Naive thymus-derived CD4-positive, alpha-beta T cell (primary cell): Measurements from ENCODE around the gene MYL10. TPM values are rescaled to one million over a fixed set of nuclear protein-coding genes. Genes with fewer than 3 reads are reported as not detected.

Experiments used
- ATAC-seq: fragments of 150-1000 bp; cut with Tn5 transposase; 2 replicates; pipeline ENCODE4 v1.10.0; 2021; ENCODE audit warnings: mild to moderate bottlenecking, moderate library complexity
- CTCF ChIA-PET: fragments of 350-600 bp; sonication (Branson Sonifier 250); formaldehyde crosslinking; loops from one replicate; lab custom pipeline; 2021; ENCODE audit warnings: antibody characterized with exemption; lab: Charles Lee
- POLR2A ChIA-PET: fragments of 350-600 bp; sonication (Branson Sonifier 250); formaldehyde crosslinking; loops from one replicate; lab custom pipeline; 2021; ENCODE audit warnings: antibody characterized with exemption, inconsistent platforms; lab: Charles Lee
- DNase-seq, 9 donors: peaks; one replicate each; pipeline versions ENCODE4 v3.0.0 to v3.0.0-alpha.2; 2020 to 2022; ENCODE audit warnings: mixed read lengths in 1 of 9
- H3K27ac ChIP-seq: one replicate; pipeline ENCODE4 v1.7.0; 2013; ENCODE audit warnings: mild to moderate bottlenecking, low read depth, low read length, moderate library complexity
- H3K27me3 ChIP-seq, 2 donors: one replicate each; pipeline ENCODE4 v1.7.0; 2013; ENCODE audit warnings: low read length in 2 of 2, mild to moderate bottlenecking in 2 of 2, moderate library complexity in 2 of 2; ENCODE audit not compliant: control insufficient read depth in 2 of 2, insufficient read depth in 2 of 2
- H3K36me3 ChIP-seq, 3 experiments: 1 replicate in 2 of 3; 2 replicates in 1 of 3; pipeline ENCODE4 v1.7.0; 2013; ENCODE audit warnings: low read length in 3 of 3, mild to moderate bottlenecking in 3 of 3, moderate library complexity in 1 of 3; ENCODE audit not compliant: insufficient read depth in 3 of 3, control insufficient read depth in 2 of 3
- H3K4me1 ChIP-seq, 2 donors: one replicate each; pipeline ENCODE4 v1.7.0; 2013; ENCODE audit warnings: low read length in 2 of 2, mild to moderate bottlenecking in 2 of 2, moderate library complexity in 1 of 2; ENCODE audit not compliant: control insufficient read depth in 2 of 2, insufficient read depth in 2 of 2
- H3K4me3 ChIP-seq: 2 replicates; pipeline ENCODE4 v1.7.0; 2013; ENCODE audit warnings: mild to moderate bottlenecking, low read length
- H3K9me3 ChIP-seq, 3 experiments: 1 replicate in 2 of 3; 2 replicates in 1 of 3; pipeline ENCODE4 v1.7.0; 2013; ENCODE audit warnings: low read length in 3 of 3; ENCODE audit not compliant: control insufficient read depth in 2 of 3
- H3K27ac Mint-ChIP-seq, 9 donors: one replicate each; pipeline ENCODE4 v1.8.0; 2020 to 2022; ENCODE audit warnings: mixed read lengths in 9 of 9, mild to moderate bottlenecking in 8 of 9, moderate library complexity in 5 of 9, inconsistent platforms in 2 of 9
- H3K27me3 Mint-ChIP-seq, 5 donors: one replicate each; pipeline ENCODE4 v1.8.0; 2021 to 2022; ENCODE audit warnings: mixed read lengths in 5 of 5, mild to moderate bottlenecking in 1 of 5
- H3K36me3 Mint-ChIP-seq, 5 donors: one replicate each; pipeline ENCODE4 v1.8.0; 2020 to 2022; ENCODE audit warnings: mixed read lengths in 5 of 5, mild to moderate bottlenecking in 3 of 5, inconsistent platforms in 1 of 5
- H3K4me1 Mint-ChIP-seq, 7 donors: one replicate each; pipeline ENCODE4 v1.8.0; 2020 to 2022; ENCODE audit warnings: mixed read lengths in 7 of 7, mild to moderate bottlenecking in 3 of 7, inconsistent platforms in 1 of 7
- H3K4me3 Mint-ChIP-seq, 10 donors: one replicate each; pipeline ENCODE4 v1.8.0; 2020 to 2022; ENCODE audit warnings: mild to moderate bottlenecking in 10 of 10, mixed read lengths in 10 of 10, moderate library complexity in 6 of 10, inconsistent platforms in 2 of 10
- H3K9me3 Mint-ChIP-seq, 11 donors: one replicate each; pipeline ENCODE4 v1.8.0; 2020 to 2022; ENCODE audit warnings: mixed read lengths in 11 of 11, mild to moderate bottlenecking in 4 of 11, inconsistent platforms in 1 of 11, moderate library complexity in 1 of 11
- intact Hi-C, 2 donors: fragments of 100-400 bp; cut with micrococcal nuclease; formaldehyde crosslinking; loops; one replicate each; pipeline ENCODE4 v1.15.1; 2023
- polyA plus RNA-seq, 2 donors: library from polyadenylated mRNA; unstranded; fragments of 300-500 nt; fragmentation: Illumina TruSeq; gene quantifications; one replicate each; pipeline ENCODE4 v1.2.3, GENCODE V29; 2021
- total RNA-seq, 6 experiments: library from RNA in 5 of 6; stranded (reverse) in 5 of 6; gene quantifications; 1 replicate in 5 of 6; 2 replicates in 1 of 6; pipeline ENCODE4 v1.2.3 and lab custom pipeline; 2021 to 2026

The MYL10 gene
- total and polyA plus RNA-seq, 7 experiments from 2014 or later, result not detected

DNA sequence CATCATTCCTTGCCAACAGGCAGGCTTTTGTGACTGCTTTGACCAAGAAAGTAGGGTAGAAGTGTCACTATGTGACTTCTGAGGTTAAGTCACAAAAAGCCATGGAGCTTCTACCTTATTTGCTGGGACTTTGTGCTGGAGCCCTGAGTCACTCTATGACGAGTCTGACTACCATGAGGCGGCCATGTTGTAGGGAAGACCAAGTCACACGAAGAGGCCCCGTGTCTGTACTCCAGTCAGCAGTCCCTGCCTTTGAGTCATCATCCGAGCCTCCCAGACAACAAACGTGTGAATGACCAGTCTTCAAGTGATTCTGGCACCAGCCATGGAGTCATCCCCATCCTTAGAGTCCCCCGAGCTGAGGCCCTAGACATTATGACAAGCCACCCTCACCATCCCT is 3.5 kb upstream of the MYL10 start:
- H3K9me3 Mint-ChIP-seq, result peaks cover 0 to 17% (median 2%) of the 10 kb centered on the region in 11 donors
- CTCF ChIA-PET, result no interaction called here

DNA sequence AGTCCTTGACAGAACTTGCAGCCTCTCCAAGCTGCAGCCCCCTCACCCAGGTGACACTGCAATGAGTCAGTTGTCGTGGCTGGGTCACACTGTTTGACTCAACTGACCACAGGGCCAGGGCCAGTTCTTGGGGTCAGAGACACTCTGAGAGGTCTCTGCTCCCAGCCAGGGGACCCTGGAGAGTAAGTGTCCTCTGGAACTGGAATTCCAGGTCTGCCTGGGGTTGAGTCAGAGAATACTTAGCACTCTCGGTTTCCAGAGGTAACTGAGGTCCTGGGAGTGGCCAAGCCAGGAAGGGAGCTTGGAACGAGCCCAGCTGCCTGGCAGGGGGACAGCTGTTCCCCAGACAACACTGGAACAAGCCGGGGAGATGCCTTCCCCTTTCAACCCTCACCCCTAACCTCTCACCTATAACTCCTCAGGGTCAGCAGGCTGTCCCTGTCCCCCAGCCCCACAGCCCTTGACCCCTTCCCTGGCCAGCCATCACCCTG is 2.2 kb upstream of the MYL10 start:
- H3K4me1 Mint-ChIP-seq, result no peaks in the 10 kb centered on the region
- H3K4me3 Mint-ChIP-seq, result no peak overlapping the region
- no peak overlapping the region for H3K27ac Mint-ChIP-seq
- peaks cover 0 to 9% (median 0%) of the 10 kb centered on the region in 5 donors for H3K27me3 Mint-ChIP-seq
- no peaks in the 10 kb centered on the region for H3K36me3 ChIP-seq
- ChIA-PET POLR2A (no interaction called here), CTCF (no interaction called here)
- H3K9me3 ChIP-seq, result no peaks in the 10 kb centered on the region
- H3K36me3 Mint-ChIP-seq, result peaks cover 0 to 5% (median 0%) of the 10 kb centered on the region in 5 donors
- no peaks in the 10 kb centered on the region for H3K27me3 ChIP-seq
- H3K27ac ChIP-seq, result no peak overlapping the region
- DNase-seq (no peak), ATAC-seq (no peak)
- H3K4me3 ChIP-seq, result no peak overlapping the region
- H3K9me3 Mint-ChIP-seq, result peaks cover 0 to 17% (median 2%) of the 10 kb centered on the region in 11 donors
- no peaks in the 10 kb centered on the region for H3K4me1 ChIP-seq
- intact Hi-C loops, result no loop called here

More for the DNA sequence above, 3.5 kb upstream of the MYL10 start:
- H3K27ac Mint-ChIP-seq, result no peak overlapping the region
- intact Hi-C loops, result no loop called here
- ATAC-seq (no peak), DNase-seq (no peak)
- Histone ChIP-seq H3K9me3 (no peaks in the 10 kb centered on the region), H3K27me3 (no peaks in the 10 kb centered on the region), H3K27ac (no peak overlapping the region), H3K4me3 (no peak overlapping the region), H3K36me3 (no peaks in the 10 kb centered on the region), H3K4me1 (no peaks in the 10 kb centered on the region)
- H3K4me1 Mint-ChIP-seq, result no peaks in the 10 kb centered on the region
- POLR2A ChIA-PET, result no interaction called here
- H3K4me3 Mint-ChIP-seq, result no peak overlapping the region
- H3K36me3 Mint-ChIP-seq, result peaks cover 0 to 5% (median 0%) of the 10 kb centered on the region in 5 donors
- peaks cover 0 to 3% (median 0%) of the 10 kb centered on the region in 5 donors for H3K27me3 Mint-ChIP-seq

DNA sequence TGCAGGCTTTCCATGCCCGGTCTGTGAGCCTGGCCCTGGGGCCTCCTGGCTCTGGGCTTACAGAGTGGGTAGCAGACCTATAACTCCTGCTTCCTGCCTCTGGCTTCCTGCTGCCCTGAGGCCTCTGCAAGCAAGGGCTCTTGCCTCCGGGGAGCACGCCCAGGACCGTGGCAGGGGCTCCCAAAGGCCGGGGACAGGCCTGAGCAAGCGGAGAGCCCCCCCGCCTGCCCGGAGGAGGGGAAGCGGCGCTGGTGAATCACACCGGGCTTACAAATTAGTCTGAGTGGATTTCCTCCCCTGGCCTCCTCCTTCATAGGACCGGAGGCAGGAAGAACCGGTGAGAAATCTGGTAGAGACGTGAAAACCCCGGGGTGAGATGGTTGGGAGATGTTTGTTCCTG is 1.5 kb upstream of the MYL10 start:
- DNase-seq, result no peak
- Mint-ChIP-seq H3K4me1 (peaks cover 0 to 2% (median 0%) of the 10 kb centered on the region in 7 donors), H3K27me3 (peaks cover 0 to 16% (median 7%) of the 10 kb centered on the region in 5 donors), H3K4me3 (no peak overlapping the region), H3K9me3 (peaks cover 0 to 17% (median 2%) of the 10 kb centered on the region in 11 donors), H3K27ac (no peak overlapping the region), H3K36me3 (peaks cover 0 to 5% (median 0%) of the 10 kb centered on the region in 5 donors)
- Histone ChIP-seq H3K4me3 (no peak overlapping the region), H3K27me3 (no peaks in the 10 kb centered on the region), H3K27ac (no peak overlapping the region), H3K4me1 (no peaks in the 10 kb centered on the region), H3K9me3 (no peaks in the 10 kb centered on the region), H3K36me3 (no peaks in the 10 kb centered on the region)
- ATAC-seq, result no peak
- intact Hi-C loops, result no loop called here
- POLR2A ChIA-PET, result no interaction called here
- CTCF ChIA-PET, result no interaction called here

DNA sequence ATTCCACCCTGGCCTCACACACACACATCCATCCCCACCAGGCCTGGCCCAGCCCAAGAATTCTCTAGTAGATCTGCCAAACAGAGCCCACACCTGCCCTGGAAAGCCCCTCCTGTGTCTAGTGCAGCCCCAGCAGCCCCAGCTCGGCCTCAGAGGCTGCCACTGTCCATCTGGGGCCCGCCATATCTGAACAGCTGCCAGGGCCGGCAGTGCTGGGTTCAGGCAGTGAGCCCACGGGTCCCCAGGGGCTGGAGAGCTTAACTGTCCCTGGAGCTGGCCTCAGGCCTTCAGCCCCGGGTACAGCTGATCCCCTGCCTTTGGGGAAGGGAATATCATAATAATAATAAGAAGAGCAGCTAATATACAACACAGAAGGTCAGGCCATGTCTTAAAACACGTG is 574 bp downstream of the MYL10 start:
- ChIA-PET CTCF (no interaction called here), POLR2A (no interaction called here)
- Histone ChIP-seq H3K4me1 (no peaks in the 10 kb centered on the region), H3K4me3 (no peak overlapping the region), H3K9me3 (no peaks in the 10 kb centered on the region), H3K27ac (no peak overlapping the region), H3K27me3 (no peaks in the 10 kb centered on the region), H3K36me3 (no peaks in the 10 kb centered on the region)
- H3K36me3 Mint-ChIP-seq, result peaks cover 0 to 5% (median 0%) of the 10 kb centered on the region in 5 donors
- DNase-seq (no peak), ATAC-seq (no peak)
- H3K9me3 Mint-ChIP-seq, result peaks cover 0 to 11% (median 0%) of the 10 kb centered on the region in 11 donors
- H3K4me3 Mint-ChIP-seq, result no peak overlapping the region
- intact Hi-C loops, result no loop called here
- no peak overlapping the region for H3K27ac Mint-ChIP-seq
- peaks cover 10 to 28% (median 17%) of the 10 kb centered on the region in 5 donors for H3K27me3 Mint-ChIP-seq
- peaks cover 0 to 9% (median 0%) of the 10 kb centered on the region in 7 donors for H3K4me1 Mint-ChIP-seq

DNA sequence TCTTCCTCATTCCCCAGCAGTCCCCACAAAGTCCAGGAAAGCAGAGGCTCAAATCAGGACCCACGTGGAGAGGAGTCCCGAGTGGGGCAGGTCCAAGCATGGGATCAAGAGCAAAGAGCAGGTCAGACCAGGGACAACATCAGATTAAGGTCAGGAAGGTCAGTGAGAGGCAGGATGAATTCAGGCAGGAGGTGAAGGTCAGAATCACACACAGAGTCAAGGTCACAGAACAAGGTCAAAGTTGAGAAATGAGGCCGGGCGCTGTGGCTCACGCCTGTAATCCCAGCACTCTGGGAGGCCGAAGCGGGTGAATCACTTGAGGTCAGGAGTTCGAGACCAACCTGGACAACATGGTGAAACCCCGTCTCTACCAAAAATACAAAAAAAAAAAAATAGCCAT is 2.3 kb downstream of the MYL10 start:
- peak in 1 of 9 donors; percentile 6 for DNase-seq
- Histone ChIP-seq H3K27ac (no peak overlapping the region), H3K36me3 (no peaks in the 10 kb centered on the region), H3K27me3 (no peaks in the 10 kb centered on the region), H3K4me3 (no peak overlapping the region), H3K9me3 (no peaks in the 10 kb centered on the region), H3K4me1 (no peaks in the 10 kb centered on the region)
- intact Hi-C loops, result no loop called here
- peaks cover 0 to 9% (median 0%) of the 10 kb centered on the region in 7 donors for H3K4me1 Mint-ChIP-seq
- peaks cover 10 to 28% (median 17%) of the 10 kb centered on the region in 5 donors for H3K27me3 Mint-ChIP-seq
- H3K9me3 Mint-ChIP-seq, result peaks cover 0 to 2% (median 0%) of the 10 kb centered on the region in 11 donors
- ATAC-seq, result no peak
- CTCF ChIA-PET, result no interaction called here
- H3K27ac Mint-ChIP-seq, result no peak overlapping the region
- no peaks in the 10 kb centered on the region for H3K36me3 Mint-ChIP-seq
- no peak overlapping the region for H3K4me3 Mint-ChIP-seq
- POLR2A ChIA-PET, result no interaction called here

DNA sequence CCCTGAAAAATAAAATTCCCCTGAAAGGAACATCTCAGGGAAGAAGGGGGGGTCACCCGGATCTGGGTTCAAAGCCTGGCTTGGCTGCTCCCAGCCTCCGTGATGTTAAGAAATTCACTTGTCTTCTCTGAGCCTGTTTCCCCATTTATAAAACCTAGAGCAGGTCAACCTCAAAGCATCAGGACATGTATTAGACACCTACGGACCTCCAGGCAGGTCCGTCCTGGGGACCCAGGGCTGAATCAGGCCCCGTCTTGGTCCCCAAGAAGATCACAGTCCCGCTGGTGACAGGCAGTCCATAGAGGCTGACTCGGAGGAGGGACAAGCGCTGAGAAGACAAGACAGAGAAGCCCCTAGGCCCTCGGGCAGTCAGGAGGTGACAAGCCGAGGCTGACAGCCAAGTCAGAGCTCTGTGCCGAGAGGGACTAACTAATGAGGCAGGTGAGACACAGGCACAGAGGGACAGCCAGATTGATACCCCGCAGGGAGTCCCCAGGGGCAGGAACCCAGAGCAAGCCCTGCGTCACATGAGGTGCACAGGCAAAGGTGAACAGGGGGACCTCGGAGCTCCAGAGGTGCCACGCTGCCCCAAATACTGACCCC is 2.9 kb downstream of the MYL10 start:
- no peak overlapping the region for H3K27ac ChIP-seq
- POLR2A ChIA-PET, result no interaction called here
- Mint-ChIP-seq H3K9me3 (peaks cover 0 to 2% (median 0%) of the 10 kb centered on the region in 11 donors), H3K27me3 (peaks cover 10 to 28% (median 17%) of the 10 kb centered on the region in 5 donors), H3K4me1 (peaks cover 0 to 9% (median 0%) of the 10 kb centered on the region in 7 donors), H3K4me3 (no peak overlapping the region), H3K27ac (peak overlapping the region in 1 of 9 donors; percentile 18), H3K36me3 (no peaks in the 10 kb centered on the region)
- H3K27me3 ChIP-seq, result no peaks in the 10 kb centered on the region
- CTCF ChIA-PET, result no interaction called here
- DNase-seq (no peak), ATAC-seq (no peak)
- no peaks in the 10 kb centered on the region for H3K4me1 ChIP-seq
- H3K4me3 ChIP-seq, result no peak overlapping the region
- no peaks in the 10 kb centered on the region for H3K9me3 ChIP-seq
- H3K36me3 ChIP-seq, result no peaks in the 10 kb centered on the region
- intact Hi-C loops, result no loop called here
